HT-29 (cell line): ENCODE data around the gene ARHGEF4. TPM values are rescaled to one million over a fixed set of nuclear protein-coding genes. Genes with fewer than 3 reads are reported as not detected.

Experiments used
- DNase-seq: peaks from one replicate; pipeline ENCODE4 v3.0.0-alpha.2; 2015; ENCODE audit warnings: low spot score
- total RNA-seq: library from RNA; depleted of rRNA; stranded (reverse); fragments of >200 nt; shearing (Covaris generic); gene quantifications from 2 replicates; pipeline ENCODE4 v1.2.3, GENCODE V29; 2014

Gene ARHGEF4
- total RNA-seq, 1 experiment from 2014 or later, result 0.15 TPM

DNA sequence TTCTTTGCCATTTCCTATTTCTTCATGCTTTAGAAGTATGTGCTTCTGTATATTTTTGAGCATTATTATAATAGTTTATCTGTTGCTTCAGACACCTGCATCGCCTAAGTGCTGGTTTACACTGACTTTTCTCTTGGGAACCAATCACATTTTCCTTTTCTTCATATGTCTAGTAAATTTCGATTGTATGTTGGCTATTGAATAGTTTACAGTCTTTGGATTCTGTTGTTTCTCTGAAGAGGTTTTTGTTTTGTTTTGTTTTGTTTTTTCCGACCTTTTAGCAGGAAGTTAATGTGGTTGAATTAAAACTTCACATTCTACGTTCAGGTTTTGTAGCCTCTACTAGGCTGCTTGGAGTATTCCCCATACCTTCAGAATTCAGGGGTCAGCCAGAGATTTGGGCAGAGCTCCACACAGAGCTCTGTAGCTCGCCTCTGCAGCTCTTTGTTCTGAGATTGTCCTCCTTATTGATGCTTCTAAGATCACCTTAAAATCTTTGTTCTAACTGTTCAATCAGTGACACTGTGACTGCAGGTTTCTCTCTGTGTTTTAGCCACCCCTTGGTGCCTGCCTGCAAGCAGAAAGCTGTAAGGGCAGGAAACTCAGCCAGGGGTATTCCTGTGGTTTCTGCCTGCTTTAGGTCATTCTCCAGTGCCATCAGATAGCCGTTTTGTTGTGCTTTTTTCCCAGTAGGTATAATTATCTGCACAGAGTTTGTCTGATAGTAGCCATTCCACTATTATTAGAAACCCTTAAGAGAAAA is 173.2 kb downstream of the ARHGEF4 start:
- no peak for DNase-seq

DNA sequence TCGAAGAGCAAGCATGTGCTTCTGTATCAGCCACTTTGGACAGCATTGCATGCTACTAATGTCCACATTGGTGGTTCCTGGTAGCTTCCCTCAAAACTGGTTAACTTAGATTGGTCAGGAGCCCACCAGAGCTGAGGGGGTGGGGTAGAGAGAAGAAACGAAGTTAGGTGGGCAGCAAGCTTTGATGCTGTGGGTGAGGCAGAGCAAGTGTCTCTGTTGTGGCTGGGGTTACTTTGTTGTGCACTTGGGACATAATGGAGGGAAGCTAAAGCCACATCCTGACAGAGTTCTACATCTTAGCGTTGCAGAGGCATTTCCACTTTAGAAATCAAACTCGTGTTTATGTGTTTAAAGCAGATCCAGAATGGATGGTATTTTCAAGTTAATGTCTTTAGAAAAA is 173.9 kb downstream of the ARHGEF4 start:
- DNase-seq, result no peak

DNA sequence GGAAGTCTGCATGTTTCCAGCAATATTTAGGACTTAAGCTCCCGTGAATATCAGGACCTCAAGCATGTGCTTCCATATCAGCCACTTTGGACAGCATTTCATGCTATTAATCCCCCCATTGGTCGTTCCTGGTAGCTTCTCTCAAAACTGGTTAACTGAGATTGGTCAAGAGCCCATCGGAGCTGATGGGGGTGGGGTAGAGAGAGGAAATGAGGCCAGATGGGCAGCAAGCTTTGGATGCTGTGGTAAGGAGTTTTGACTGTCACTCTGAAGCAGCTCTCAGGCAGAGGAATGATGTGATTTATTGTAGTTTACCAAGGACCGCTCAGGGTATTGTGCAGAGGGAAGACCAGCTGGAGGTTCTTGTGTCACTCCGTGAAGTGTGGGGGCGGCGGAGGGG is 174.8 kb downstream of the ARHGEF4 start:
- no peak for DNase-seq

DNA sequence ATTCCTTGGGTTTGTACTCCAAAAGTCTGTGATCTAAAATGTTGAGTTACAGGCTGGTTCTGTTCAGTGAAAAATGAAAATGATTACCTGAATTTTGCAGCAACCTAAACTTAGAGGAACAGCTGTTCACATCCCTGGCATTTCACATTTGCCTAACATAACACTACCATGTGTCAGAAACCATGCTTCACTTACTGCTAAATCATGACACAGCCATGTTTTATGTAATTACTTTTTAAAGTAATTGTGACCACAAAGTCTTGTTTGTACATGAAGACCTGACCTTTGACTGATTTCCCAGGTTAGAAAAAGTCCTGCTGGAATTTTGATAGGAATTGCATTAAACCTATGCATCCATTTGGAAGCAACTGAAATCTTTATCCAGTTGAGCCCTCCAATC is 177.4 kb downstream of the ARHGEF4 start:
- DNase-seq, result no peak

DNA sequence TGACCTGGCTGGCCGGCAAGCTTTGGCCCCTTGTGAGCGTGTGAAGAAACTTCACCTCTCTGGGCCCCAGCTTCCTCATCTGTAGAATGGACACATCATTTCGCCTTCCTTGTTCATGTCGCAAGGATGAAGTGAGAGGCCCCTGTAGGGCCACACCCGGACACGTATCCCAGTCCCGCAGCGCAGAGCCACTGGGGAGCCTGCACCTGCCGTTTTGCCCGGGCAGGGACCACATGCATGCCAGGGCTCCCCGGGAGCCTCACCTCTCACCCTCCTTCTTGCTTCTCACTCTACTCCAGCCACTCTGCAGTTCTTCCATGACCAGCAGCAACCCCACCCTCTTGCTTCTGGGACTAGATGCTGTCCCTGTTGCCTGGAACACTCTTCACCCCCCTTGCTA is 179.1 kb downstream of the ARHGEF4 start:
- DNase-seq, result no peak

DNA sequence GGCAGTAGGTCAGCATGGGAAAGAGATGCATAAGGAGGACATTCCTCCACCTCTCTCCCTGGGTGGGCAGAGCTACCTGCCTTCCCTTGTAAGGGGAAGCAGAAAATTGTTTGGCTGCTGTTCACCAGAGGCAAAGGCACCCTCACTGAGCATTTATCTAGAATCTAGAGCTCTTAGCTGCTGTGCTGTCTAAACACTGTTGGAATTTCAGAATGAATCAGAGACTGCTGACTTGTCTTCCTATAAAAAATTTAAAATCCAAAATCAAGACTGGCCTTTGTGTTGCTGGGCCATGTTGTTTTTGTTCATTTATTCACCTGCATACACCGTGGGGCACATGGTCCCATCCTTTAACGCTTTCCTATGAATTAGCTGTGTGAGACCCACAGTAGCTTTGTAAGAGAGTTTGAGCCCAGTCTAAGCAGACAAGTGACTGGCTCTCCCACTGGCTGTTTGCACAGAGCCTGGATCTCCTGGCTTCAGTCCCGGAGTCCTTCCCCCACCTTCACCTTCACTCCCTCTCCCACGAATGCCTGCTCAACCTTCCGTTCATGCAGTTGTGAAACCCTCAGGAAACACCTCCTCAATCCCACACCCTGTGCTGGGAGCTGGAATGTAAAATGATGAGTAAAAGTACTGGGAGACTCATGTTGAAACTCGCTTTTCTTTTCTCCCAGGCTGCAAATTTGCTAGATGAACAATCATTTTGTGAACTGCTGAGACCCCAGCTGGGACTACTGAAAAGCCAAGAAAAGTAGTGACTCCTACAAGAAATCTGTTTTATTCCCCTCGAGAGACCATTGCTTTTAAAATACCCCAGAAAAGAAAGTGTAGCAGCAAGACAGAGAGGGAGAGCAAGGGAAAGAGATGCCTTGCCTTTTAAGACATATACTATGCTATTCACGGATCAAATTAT is 180.4 kb downstream of the ARHGEF4 start:
- DNase-seq, result no peak

DNA sequence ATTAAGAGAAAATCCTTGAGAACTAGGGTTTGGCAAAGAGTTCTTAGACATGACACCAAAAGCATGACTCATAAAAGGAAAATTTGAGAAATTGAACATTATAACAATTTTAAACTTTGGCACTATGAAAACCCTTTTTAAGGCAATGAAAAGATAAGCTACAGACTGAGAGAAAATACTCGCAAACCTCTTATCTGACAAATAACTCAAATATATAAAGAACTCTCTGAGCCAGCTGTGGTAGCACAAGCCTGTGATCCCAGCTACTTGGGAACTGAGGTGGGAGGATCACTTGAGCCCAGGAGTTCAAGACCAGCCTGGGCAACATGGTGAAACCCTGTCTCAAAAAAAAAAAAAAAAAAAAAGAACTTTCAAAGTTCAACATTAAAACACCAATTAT is 186.0 kb downstream of the ARHGEF4 start:
- no peak for DNase-seq

DNA sequence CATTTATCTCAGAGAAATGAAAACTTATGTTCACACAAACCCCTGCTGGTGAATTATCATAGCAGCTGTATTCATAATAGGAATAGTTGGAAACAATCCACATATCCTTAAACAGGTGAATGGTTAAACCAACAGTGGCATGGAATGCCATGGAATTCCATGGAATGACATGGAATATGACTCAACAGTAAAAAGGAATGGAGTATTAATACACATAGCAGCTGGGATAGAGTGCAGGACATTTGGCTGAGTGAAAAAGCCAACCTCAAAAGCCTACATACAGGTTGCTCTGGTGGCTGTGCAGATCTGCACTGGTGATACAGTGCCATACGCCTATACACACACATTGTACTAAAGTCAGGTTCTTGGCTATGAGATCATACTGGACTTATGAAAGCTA is 187.0 kb downstream of the ARHGEF4 start:
- DNase-seq, result no peak

DNA sequence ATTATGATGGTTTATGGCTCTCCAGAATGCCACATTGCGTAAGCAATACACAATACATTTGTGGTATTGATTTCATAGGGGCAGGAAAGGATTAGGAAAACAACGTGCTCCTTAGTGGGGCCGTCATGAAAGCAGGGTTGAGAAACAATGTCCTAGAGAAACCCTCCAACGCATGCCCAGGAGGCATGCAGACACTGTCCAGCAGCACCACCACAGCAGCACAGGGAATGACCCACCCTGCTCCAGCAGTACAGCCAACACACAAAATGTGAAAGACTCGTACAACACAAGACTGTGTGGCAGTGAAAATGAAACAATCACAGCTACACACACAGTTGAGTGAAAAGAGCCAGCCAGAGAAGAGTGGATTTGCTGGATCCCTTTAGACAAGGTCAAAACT is 190.2 kb downstream of the ARHGEF4 start:
- no peak for DNase-seq

DNA sequence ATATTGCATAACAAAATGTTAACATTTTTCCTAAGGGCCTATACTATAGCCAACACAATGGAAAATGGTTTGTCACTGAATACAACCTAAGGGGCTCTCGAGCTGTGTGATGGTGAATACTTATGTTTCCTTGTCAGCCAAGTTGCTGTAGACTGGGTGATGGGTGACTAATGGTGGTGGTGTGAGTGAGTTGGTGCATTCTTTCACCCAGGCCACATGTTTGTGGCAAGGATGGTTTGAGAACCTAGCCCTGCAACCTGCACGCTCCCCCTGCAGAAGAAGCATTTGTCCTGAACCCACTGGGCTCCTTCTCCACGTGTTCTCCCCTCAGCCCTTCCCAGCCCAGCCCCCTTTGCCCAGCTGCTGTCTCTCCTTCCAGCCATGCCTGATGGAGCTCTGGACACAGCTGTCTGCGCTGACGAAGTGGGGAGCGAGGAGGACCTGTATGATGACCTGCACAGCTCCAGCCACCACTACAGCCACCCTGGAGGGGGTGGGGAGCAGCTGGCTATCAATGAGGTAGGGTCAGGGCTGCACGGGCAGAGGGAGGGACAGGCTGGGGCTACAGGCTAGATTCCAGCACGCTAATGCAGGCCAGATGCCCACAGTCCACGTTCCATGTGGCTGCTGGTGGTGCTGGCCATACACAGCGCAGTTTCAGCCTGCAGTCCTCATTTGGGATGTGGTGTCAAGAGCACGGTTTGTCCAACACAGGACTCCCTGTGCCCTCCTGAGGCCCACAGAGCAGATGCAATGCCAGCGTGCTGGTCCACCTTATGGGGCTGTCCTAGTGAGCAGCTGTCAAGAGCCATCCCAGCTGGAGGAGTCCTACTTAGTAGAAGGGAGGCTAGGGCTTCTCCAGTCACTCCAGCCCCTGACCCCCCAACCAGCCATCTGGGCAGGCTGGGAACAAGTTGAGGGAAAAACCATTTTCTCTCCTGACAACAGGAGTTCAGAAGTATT is 191.1 kb downstream of the ARHGEF4 start:
- DNase-seq, result no peak

DNA sequence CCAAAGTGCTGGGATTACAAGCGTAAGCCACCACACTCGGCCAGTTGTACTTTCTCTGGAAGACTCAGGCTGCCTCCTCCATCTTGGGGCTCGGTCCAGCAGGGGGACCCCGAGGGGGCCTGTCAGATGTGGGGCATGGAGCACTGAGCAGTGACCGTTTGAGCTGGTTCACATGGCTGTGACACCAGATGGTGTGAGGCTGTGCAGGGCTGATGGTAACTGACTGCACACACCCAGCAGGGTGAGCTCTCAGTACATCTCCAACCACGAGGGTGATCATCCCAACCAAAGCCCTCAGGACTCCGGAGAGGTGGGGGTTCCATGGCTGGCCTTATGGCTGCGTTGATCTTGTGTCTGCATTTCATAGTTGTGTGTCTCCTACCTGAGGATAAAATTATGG is 193.1 kb downstream of the ARHGEF4 start:
- no peak for DNase-seq

DNA sequence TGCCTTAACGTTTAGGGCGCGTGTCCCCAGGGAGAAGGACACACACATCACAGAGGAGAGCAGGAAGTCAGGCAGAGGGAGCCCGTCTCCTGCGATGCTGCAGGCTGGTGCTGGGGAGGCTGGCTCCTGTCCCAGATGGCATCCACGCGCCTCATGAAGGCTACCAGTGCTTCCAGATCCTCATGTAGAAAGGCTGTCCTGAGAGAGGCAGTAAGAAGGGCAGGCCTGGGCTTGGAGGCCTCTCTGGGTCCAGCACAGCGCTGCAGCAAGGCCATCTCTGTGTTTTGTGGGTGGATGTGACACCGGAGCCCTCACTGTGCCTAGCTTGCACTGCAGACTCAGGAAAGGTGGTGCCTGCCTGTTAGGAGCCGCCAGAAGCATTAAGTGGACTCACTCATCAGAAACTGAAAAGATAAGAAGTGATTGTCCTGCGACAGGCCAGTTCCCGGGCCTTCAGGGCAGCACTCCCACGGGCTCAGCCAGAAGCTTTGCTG is 193.8 kb downstream of the ARHGEF4 start:
- DNase-seq, result no peak

DNA sequence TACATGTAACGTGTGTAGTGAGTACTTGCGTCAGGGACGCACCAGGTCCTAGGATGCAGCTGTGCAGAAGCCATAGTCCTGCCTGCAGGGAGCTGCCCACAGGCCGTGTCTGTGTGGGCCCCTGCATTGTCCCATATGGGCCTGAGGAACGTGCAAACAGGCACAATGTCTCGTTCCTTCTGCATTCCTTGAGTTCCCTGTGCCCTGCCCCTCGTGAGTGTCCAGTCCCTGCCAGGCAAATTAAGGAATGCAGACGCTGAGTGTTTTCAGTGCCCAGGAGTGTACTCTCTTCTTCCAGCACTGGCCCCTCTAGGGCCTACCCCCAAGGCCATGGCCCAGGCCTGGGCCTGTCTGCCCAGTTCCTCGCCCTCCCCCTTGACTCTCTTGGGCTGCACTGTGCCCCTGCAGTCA is 194.7 kb downstream of the ARHGEF4 start:
- no peak for DNase-seq

DNA sequence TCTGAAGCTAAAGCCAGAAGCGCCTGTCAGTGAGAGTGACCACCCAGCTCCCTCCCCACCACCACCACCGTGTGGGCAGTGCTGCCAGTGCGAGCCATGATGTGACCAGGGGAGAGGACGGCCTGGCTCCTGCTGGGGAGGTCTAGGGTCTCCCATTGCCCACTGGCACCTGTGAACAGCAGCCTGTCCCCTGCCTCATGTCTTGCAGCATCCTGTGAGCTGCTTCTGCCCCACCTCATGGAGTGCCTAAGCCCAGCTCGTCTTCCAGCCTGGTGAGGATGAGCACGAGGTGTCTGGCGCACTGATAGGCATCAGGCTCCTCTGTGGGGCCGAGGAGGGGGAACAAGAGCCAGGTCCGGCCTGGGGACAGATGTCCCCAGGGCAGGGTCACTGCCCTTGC is 195.2 kb downstream of the ARHGEF4 start:
- DNase-seq, result no peak

DNA sequence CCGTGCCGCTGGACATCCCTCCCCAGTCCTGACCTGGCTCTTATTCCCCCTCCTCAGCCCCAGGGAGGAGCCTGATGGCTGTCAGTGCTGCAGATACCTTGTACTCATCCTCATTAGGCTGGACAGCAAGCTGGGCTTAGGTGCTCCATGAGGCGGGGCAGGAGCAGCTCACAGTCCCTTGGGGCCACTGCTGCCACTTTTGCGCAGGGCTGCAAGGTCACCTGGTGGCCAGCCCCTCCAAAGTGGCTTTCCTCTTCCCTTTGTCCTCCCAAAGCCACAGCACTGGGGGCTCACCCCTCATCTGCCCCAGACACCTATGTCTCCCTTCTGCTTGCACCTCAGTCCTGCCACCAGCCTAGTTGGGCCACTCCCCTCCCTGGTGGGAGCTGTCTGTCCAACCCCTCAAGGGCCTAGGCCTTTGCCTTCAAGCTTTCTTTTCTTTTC is 195.7 kb downstream of the ARHGEF4 start:
- DNase-seq, result no peak

DNA sequence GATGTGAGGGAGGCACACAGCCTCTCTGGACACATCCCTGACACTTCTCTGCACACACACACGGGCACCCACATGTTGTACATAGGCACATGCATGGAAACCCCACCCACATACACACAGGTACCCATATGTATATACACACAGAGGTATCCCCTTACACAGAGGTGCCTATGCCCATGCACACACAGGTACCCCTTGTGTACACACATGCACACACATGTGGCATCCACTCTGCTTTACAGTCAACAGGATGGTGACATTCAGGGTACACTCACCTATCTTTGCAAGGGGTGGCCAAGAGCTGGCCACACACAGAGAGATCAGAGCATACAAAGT is 197.0 kb downstream of the ARHGEF4 start:
- DNase-seq, result no peak

DNA sequence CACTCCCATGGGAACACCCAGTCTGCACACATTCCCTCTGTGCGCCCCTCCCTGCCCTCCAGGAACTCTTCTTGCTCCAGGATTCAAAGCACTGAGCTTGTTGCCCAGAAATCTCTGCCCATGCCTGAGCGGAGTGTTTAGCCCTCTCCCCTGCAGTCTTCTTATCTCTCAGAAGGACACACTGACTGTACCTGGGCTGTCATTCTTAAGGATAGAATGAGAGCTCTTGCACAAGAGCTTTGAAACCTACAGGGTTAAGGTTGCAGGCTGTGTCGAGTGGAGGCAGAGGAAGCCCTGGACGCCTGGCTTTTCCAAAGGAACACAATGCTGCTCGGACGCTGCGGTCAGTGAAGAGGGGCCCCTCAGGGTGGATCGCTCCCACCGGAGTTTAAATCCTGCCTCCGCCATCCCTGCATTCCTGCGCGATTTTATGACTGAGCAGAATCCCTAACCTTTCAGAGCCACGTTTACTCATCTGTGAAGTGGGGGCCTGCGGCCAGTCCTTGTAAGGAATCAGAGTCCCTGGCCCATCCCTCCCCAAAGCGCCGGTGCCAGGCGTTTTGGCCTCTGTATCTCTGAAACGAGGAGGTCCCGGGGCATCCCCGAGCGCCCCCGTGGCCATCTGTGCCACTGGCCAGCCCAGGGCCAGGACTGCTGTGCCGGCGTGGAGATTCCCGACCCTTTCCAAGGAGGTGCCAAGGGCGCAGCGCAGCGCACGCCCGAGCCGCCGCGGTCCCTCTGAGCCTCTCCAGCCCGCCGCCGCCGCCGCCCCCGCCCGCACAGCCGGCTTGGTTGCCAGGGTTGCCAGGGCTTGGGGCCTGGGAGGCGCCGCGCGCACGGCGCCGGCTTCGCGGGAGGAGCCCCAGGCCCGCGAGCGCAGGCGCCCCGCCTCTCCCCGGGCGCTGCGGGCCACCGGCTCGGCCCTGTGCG is 197.7 kb downstream of the ARHGEF4 start:
- DNase-seq, result no peak

DNA sequence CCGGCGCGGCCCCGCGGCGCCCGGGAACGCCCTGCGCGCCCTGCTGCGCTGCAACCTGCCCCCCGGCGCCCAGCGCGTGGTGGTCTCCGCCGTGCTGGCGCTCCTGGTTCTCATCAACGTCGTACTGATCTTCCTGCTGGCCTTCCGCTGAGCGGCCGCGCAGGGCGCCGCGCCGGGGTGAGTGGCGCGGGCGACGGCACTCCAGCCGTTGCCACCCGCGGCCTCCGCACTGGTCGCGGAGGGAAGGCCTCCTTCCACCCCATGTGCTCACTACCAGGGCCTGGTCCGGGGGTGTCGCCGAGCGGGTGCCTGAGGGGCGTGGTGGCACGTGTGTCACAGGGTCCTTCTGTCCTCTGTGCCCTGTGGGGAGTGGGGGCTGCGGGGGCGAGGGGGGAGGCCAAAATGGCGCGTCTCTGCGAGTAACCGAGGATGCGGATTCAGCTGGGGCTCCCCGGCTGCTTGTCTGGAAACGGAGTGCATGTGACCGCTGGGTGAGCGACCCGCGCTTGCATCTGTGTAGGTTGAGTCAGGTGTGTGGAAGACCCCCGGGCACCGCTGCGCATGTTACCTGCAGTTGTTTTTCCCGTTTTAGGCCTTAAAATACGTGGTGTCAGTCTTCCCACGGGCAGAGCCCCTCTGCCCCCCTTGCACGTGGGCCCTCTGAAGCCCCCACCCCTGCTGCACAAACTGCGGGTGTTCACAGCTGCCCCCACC is 198.6 kb downstream of the ARHGEF4 start:
- no peak for DNase-seq

DNA sequence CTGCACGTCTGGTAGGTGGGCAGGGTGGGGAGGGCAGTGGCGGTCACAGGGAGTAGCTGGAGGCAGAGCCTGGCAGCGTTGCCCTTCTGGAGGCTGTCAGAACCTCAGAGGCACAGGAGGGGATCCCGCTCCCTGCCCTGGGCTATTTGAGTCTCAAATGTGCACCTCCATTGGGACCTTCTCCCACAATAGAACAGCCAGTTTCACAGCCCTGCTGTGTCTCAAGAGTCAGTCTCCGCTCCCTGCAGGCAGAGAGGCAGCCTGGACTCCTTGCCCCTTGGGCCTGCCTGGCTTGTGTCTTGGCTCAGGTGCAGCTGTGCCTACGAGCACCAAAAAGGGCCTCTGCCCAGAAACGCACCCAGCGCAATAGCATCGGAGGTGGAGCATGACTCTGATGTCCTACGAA is 199.1 kb downstream of the ARHGEF4 start:
- DNase-seq, result no peak

DNA sequence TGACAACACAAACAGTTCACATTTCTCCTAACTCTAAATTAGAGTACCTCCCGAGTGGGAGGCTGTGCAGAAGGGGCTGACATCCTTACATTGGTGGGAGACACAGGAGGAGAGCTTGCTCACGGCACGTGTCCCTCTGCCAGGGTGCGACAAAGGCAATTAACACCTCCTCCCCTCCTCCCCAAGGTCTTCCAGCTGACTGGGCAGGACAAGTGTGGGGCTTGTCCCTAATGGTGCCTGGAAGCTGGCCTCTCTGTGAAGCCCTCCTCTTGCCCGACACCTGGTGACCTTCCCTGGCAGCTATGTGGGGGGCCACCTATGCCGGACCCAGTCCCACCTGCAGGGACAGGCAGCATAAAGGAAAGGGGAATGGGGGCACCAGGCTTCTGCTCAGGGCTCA is 199.6 kb downstream of the ARHGEF4 start:
- DNase-seq, result no peak
